HT1080 (cell line): Measurements from ENCODE around the gene DTNA. TPM values are rescaled to one million over a fixed set of nuclear protein-coding genes. Genes with fewer than 3 reads are reported as not detected.

ENCODE experiments used
- DNase-seq: peaks from one replicate; pipeline ENCODE4 v3.0.0-alpha.2; 2015; ENCODE audit warnings: low read depth
- total RNA-seq: library from RNA; depleted of rRNA; stranded (reverse); fragments of >200 nt; shearing (Covaris generic); gene quantifications from 2 replicates; pipeline ENCODE4 v1.2.3, GENCODE V29; 2014

The DTNA gene
- total RNA-seq, 1 experiment from 2014 or later: 15.8 TPM

DNA sequence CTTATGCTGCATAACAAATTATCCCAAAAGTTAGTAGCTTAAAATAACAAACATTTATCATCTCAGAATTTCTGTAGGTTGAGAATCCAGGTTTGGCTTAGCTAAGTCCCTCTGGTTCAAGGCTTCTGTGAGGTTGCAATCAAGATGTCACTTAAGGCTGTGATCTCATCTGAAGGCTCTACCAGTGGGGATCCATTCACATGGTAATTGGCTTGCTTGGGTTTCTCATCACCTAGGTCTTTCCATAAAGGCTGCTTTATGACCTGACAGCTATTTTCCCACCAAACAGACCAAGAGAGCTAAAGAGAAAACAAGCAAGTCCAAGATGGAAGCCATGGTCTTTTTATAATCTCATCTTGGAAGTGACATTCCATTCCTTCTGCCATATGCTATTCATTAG, 137.3 kb downstream of the DTNA start:
- DNase-seq: no peak

DNA sequence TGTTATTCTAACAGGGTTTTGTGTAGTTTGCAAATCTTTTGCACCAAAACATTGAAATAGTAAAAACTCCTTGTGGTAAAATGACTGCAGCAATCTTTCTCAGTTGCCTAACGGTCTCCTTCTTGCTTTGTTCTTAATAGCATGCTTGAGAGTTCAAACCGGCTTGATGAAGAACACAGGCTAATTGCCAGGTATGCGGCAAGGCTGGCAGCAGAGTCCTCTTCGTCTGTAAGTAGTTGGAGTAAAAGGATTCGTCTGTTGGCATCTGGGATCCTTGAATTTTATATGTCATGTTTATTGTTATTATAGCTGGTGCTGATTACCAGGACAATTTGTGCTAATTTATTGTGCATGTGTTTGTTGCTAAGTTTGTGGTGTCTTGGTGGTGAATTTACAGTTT, 138.1 kb downstream of the DTNA start:
- no peak for DNase-seq

GRCh38 chr18:34848695-34849094, 138.6 kb downstream of the DTNA start:
- DNase-seq: no peak

DNA sequence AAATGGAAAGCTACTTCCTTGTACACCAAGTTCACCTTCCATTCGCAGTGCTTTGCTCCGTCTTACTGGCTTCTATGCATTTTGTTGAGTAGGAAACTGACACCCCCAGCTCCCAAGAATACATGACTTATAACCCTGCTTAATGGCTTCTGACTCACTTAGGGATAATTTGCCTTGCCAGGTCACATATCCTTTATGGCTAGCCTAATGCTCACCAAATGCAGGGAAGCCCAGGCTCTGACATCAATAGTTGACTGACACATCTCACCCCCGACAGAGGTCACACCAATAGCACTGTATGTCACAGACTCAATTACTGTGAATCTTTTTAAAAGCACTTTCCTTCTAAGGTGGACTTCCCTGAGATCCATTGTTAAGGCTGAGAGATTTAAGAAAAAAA, 147.2 kb downstream of the DTNA start:
- no peak for DNase-seq

DNA sequence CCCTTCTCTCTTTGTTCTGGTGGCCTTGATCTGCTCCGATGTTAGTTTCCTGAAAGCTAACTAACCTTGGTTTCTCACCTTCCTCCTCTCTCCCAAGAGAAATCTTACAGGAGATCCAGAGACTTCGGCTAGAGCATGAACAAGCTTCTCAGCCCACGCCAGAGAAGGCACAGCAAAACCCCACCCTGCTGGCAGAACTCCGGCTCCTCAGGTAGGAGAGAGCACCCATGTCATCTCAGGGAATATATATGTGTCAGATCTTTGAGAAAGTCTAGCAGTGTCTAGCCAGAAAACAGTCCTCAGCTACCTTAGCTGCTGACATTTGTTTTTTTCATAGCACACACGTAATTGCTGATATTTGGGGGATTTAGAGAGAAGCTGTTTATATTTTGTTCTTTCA, 148.1 kb downstream of the DTNA start:
- no peak for DNase-seq

- no peak for DNase-seq
Measured at GRCh38 chr18:34859496-34859895, 149.4 kb downstream of the DTNA start.

GRCh38 chr18:34862561-34862960, 152.5 kb downstream of the DTNA start:
- no peak for DNase-seq

DNA sequence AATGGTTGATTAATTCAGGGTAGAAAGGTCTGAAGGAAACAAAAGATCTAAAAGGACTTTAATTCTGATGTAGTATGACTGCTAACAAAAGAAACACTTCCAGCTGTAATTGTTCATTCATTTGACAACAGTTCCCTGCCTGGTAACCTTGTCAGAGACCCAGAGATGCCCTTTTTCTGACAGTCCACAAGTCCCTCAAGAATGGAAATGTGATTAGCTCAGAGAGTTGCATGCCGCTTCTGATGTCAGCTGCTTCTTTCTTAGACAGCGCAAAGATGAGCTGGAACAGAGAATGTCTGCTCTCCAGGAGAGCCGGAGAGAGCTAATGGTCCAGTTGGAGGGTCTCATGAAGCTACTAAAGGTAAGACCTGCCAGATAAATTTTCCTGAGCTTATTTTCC, 153.6 kb downstream of the DTNA start:
- DNase-seq: no peak

DNA sequence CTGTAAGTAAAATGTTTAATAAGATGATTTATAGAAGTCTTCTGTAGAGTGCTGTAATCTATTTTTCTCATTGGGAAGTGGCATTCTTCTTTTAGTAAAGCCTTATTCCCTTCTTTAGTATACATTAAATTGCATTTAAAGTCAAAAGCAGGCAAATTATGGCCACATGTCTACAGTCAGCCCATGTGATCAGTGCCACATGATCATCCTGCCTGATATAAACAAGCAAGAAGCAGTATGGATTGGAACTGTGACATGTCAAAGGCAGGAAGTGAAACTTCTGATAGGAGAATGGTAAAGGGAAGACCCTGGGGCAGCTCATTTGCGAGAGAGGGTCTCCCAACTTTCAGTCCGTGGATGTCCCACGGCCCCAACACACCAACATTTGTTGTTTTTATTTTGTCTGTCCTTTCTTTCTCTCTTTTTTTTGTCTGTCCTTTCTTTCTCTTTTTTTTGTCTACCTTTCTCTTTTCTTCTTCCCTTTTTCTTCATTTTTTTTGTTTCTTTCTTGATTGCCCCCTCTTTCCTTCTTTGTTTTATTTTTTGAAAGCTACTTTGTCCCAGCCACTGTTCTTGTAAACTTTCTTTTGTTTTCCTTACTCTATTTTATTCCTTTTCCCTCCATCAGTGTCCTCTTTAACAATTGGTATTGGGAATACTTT, 154.9 kb downstream of the DTNA start:
- no peak for DNase-seq

GRCh38 chr18:34866310-34866709, 156.2 kb downstream of the DTNA start:
- DNase-seq: no peak

GRCh38 chr18:34866739-34867138, 156.6 kb downstream of the DTNA start:
- DNase-seq: no peak

GRCh38 chr18:34867520-34867919, 157.4 kb downstream of the DTNA start:
- DNase-seq: no peak

DNA sequence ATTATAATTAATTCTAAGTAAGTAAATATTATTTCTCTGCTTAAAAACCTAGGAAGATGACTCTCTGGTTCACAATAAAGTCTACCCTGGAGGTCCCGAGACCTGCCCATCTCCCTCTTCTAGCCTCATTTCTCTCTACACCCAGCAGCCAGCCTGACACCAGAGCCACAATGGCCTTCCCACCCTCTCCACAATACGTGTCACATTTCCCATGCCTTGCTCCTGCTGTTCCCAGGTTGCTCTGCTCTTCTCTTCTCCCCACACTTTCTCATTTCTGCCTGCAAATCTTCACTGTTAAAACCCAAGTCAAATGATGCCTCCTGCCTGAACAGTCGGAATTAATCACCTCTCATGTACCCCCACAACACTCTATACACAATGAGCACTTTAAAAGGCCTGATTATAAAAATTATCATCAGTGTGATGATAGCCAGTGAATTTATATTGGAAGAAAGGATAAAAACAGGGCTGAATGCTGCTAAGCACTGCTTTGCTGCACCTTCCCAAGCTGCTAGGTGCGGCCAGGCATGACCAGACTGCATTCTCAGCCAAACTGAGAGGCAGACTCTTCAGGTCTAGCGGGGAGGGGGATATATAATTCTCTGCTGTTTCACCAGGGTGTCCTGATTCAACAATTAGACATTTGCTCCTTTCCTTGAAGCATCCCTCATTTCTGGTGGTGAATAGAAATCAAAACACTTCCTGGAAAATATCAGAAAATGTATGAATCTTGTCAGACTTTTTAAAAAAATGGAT, 160.6 kb downstream of the DTNA start:
- DNase-seq: no peak

DNA sequence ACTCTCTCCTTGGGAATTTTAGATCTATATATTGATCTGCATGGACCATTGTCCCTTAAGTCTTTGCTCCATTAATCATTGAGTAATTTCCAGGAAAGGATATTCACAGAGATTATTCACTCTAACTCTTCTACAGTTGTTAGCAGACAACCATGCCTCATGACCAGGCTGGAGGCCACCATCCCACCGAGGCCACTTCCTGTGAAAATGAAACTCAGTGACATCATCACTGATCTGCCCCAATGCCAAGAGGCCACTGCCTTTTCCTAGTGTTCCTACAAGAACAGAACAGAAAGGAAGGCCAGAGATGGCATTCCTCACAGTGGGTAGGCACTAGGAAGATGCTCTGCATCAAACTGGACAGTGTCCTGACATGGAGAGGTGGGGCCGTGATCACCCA, 161.3 kb downstream of the DTNA start:
- DNase-seq: peak; percentile 55

DNA sequence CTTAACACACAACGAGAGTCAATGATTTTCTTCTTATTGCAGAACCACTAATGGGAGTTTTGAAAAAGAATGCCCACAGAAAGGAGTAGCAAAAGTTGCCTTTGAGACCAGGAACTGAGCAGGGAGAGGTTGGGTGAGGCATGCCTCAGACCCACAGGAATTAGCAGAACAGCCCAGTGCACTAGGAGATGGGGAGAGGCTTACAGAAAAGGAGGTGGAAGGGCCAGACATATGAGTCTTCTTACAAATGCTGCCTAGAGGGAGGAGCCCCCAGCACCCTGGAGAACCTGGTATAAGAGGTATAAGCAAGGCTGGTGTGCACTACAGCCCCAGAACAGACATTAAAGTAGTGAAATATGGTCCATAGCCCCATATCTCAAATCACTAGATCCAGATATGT, 162.0 kb downstream of the DTNA start:
- DNase-seq: no peak

- no peak for DNase-seq
Measured at GRCh38 chr18:34873986-34874580, 164.0 kb downstream of the DTNA start.

- DNase-seq: no peak
Measured at GRCh38 chr18:34875150-34875549, 165.1 kb downstream of the DTNA start.

DNA sequence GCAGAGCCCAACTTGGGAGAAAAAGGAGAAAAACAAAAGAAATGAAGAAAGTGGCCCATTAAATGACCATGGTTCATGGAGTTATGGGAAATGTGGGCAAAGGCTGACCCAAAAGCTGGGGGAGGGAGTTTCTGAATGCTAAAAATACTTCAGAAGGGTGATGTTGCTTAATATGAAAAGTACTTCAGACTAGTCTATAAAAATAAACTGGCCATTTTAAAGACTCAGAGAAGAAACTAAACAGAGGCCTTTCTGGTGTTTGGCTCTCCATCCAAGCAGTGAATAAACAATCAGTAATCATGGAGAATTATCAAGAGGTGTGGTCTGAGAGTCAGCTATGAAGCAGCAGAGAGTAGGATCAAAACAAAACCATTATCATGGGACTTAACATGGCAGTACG, 170.3 kb downstream of the DTNA start:
- DNase-seq: no peak

- no peak for DNase-seq
Measured at GRCh38 chr18:34880882-34881834, 171.1 kb downstream of the DTNA start.

GRCh38 chr18:34884436-34884835, 174.3 kb downstream of the DTNA start:
- no peak for DNase-seq

- DNase-seq: no peak
Measured at GRCh38 chr18:34886177-34886576, 176.1 kb downstream of the DTNA start.
